K562 (cell line): Measurements from ENCODE around the gene RBM26. TPM values are rescaled to one million over a fixed set of nuclear protein-coding genes. Genes with fewer than 3 reads are reported as not detected.

Experiments used
- ATAC-seq: fragments of 200-7000 bp; cut with Tn5 transposase; 3 replicates; pipeline ENCODE4 v1.9.1; 2020; ENCODE audit warnings: moderate library complexity
- BruUV-seq: library from RNA; stranded (reverse); fragments of 400-500 nt; replicated peaks from 2 replicates; lab custom pipeline; 2021; lab: Mats Ljungman, UMichigan
- CTCF ChIA-PET: fragments of 300-600 bp; formaldehyde crosslinking; extraction: SDS; loops from one replicate; lab custom pipeline; 2021; ENCODE audit warnings: low intra/inter-chr PET ratio; lab: Yijun Ruan, JAX
- POLR2A ChIA-PET: fragments of 300-600, 350-650 bp; sonication (Branson Sonifier 250); formaldehyde crosslinking; extraction: SDS; loops from one replicate; lab custom pipeline; 2021; ENCODE audit warnings: antibody characterized with exemption, inconsistent platforms; lab: Yijun Ruan, JAX
- DNase-seq, 4 experiments: peaks; one replicate each; pipeline versions ENCODE4 v3.0.0 to v3.0.0-alpha.2; 2011 to 2018; ENCODE audit warnings: low spot score in 3 of 4, mixed read lengths in 3 of 4; ENCODE audit errors: extremely low read depth in 1 of 4
- FAIRE-seq: peaks from 2 replicates; lab custom pipeline; 2011; peaks lifted over from hg19 to GRCh38; lab: Jason Lieb, UNC
- H2AFZ ChIP-seq: 2 replicates; pipeline ENCODE4 v1.6.0; 2011; ENCODE audit warnings: low read depth, low read length, control low read depth, inconsistent platforms
- H3K27ac ChIP-seq: fragments of 200-600 bp; 3 replicates; pipeline ENCODE4 v1.8.0; 2011; ENCODE audit warnings: low read depth, mild to moderate bottlenecking, control low read depth, inconsistent platforms, low read length, moderate library complexity, mixed read lengths; ENCODE audit errors: extremely low read depth
- H3K27me3 ChIP-seq, 2 experiments: fragments of 300-600 bp in 1 of 2; 2 replicates in 1 of 2; 3 replicates in 1 of 2; pipeline versions ENCODE4 v1.6.0 to v1.8.0; 2011; ENCODE audit warnings: inconsistent platforms in 2 of 2, low read length in 2 of 2, mild to moderate bottlenecking in 1 of 2, mixed read lengths in 1 of 2, moderate library complexity in 1 of 2; ENCODE audit not compliant: control insufficient read depth in 2 of 2, insufficient read depth in 2 of 2
- H3K36me3 ChIP-seq: fragments of 300-600 bp; 3 replicates; pipeline ENCODE4 v1.8.0; 2011; ENCODE audit warnings: mild to moderate bottlenecking, low read length, inconsistent platforms; ENCODE audit not compliant: control insufficient read depth, insufficient read depth
- H3K4me1 ChIP-seq, 2 experiments: fragments of 200-600 bp in 1 of 2; replicated peaks in 1 of 2; 2 replicates in 1 of 2; 3 replicates in 1 of 2; pipeline versions ENCODE4 v1.5.1 to v1.8.0; 2011; ENCODE audit warnings: inconsistent platforms in 2 of 2, low read length in 2 of 2, mild to moderate bottlenecking in 1 of 2, mixed read lengths in 1 of 2, moderate library complexity in 1 of 2; ENCODE audit not compliant: control insufficient read depth in 2 of 2, insufficient read depth in 2 of 2
- H3K4me2 ChIP-seq: 2 replicates; pipeline ENCODE4 v1.6.1; 2011; ENCODE audit warnings: low read length, control low read depth, inconsistent platforms, mixed read lengths; ENCODE audit not compliant: insufficient read depth
- H3K4me3 ChIP-seq: fragments of 200-600 bp; sonication (generic), shearing (Covaris generic); 2 replicates; pipeline ENCODE4 v1.5.1; 2016; ENCODE audit warnings: control low read depth, inconsistent platforms
- H3K79me2 ChIP-seq: fragments of 200-600 bp; 3 replicates; pipeline ENCODE4 v1.8.0; 2011; ENCODE audit warnings: low read length, inconsistent platforms; ENCODE audit not compliant: control insufficient read depth, insufficient read depth
- H3K9ac ChIP-seq, 2 experiments: 2 replicates each; pipeline versions ENCODE4 v1.6.0 to v1.6.1; 2011; ENCODE audit warnings: low read depth in 2 of 2, low read length in 2 of 2, control low read depth in 1 of 2, inconsistent platforms in 1 of 2, mild to moderate bottlenecking in 1 of 2, mixed read lengths in 1 of 2; ENCODE audit not compliant: insufficient read depth in 1 of 2
- H3K9me1 ChIP-seq: one replicate; pipeline ENCODE4 v1.6.0; 2011; ENCODE audit warnings: inconsistent platforms, mild to moderate bottlenecking, low read length, moderate library complexity; ENCODE audit not compliant: control insufficient read depth, insufficient read depth
- H3K9me3 ChIP-seq: replicated peaks from 2 replicates; pipeline ENCODE4 v1.5.1; 2011; ENCODE audit warnings: low read depth, low read length, inconsistent platforms; ENCODE audit not compliant: control insufficient read depth, insufficient read depth
- H4K20me1 ChIP-seq: replicated peaks from 2 replicates; pipeline ENCODE4 v1.6.1; 2011; ENCODE audit warnings: low read length, inconsistent platforms, mixed read lengths; ENCODE audit not compliant: control insufficient read depth, insufficient read depth
- ADNP ChIP-seq: fragments of 200-800 bp; sonication (Bioruptor generic); IDR thresholded peaks from 2 replicates; pipeline ENCODE4 v1.6.1; 2016; ENCODE audit warnings: missing genetic modification characterization, missing compliant biosample characterization
- GATA2 ChIP-seq: sonication (generic); formaldehyde crosslinking; IDR thresholded peaks from 2 replicates; pipeline ENCODE4 v1.4.0; 2020; ENCODE audit warnings: mild to moderate bottlenecking, missing genetic modification reagents
- KDM1A ChIP-seq, 2 experiments: fragments of 450-650 bp; IDR thresholded peaks; 2 replicates each; pipeline ENCODE4 v1.6.1; 2016; ENCODE audit warnings: mild to moderate bottlenecking in 2 of 2
- RBM25 ChIP-seq: fragments of 200-400 bp; formaldehyde crosslinking; IDR thresholded peaks from 2 replicates; pipeline ENCODE4 v1.6.1; 2018; ENCODE audit warnings: low read length, low read depth, moderate library complexity; ENCODE audit not compliant: severe bottlenecking
- WGBS: fragments of 100-300 bp; shearing (Covaris generic); methylation state at CpG from one replicate; pipeline ENCODE4 v1.1.6; 2016; ENCODE audit warnings: low coverage, mixed read lengths; ENCODE audit not compliant: insufficient coverage; ENCODE audit errors: missing lambda C conversion rate; 5-methylcytosine and 5-hydroxymethylcytosine counted together
- in situ Hi-C: fragments of 300-500 bp; cut with MboI; formaldehyde crosslinking; loops from 4 replicates; pipeline ENCODE4 v1.15.0; 2018; ENCODE audit warnings: inconsistent platforms, mixed read lengths
- intact Hi-C: fragments of 100-400 bp; cut with micrococcal nuclease; formaldehyde crosslinking; loops from 2 replicates; pipeline ENCODE4 v1.14.2; 2022
- polyA plus RNA-seq, 8 experiments: library from polyadenylated mRNA; depleted of rRNA in 4 of 8; stranded (reverse) in 5 of 8; unstranded in 3 of 8; fragments of >200 nt; fragmentation: Nextera tagmentation in 2 of 8; fragmentation: Illumina TruSeq in 1 of 8; extraction: Ambion mirVana in 2 of 8; extraction: Trizol in 1 of 8; gene quantifications; 2 replicates each; pipeline versions ENCODE4 v1.2.1 to v1.2.3, GENCODE V29; 2011 to 2014; ENCODE audit warnings: inconsistent platforms in 1 of 8, missing spikeins in 1 of 8
- total RNA-seq, 7 experiments: library from RNA; depleted of rRNA in 6 of 7; stranded (reverse); fragments of >200 nt in 6 of 7; fragmentation: Illumina TruSeq in 2 of 7; extraction: Trizol in 2 of 7; gene quantifications; 2 replicates each; pipeline versions ENCODE4 v1.2.1 to v1.2.3, GENCODE V29; 2011 to 2021; ENCODE audit warnings: low replicate concordance in 1 of 7

RBM26 gene
- total and polyA plus RNA-seq, 9 of the 15 experiments (the other 6 are each of a cell fraction or from before 2014, with no cell fraction given): 10.0 to 42.4 (median 26.4) TPM

GRCh38 chr13:79401259-79402070 lies 4.6 kb downstream of the RBM26 start:
- H2AFZ ChIP-seq: no peak overlapping the region
- intact Hi-C loops (no loop called here), in situ Hi-C loops (no loop called here)
- peaks cover 100% of the 10 kb centered on the region for H3K79me2 ChIP-seq
- no peak overlapping the region for H3K9ac ChIP-seq
- H3K36me3 ChIP-seq: peaks cover 59% of the 10 kb centered on the region
- no peaks in the 10 kb centered on the region for H3K9me1 ChIP-seq
- TF ChIP-seq KDM1A (IDR thresholded peaks at IDR 0.05) (0 out of 4 replicates have a peak, but pooled peaks of 1 of the 2 experiments have one; percentile 11), ADNP (tag) (0 out of 2 replicates have a peak, but pooled peaks have one; percentile 17), RBM25 (peak; percentile 14), GATA2 (CRISPR knock-in tag) (no peak)
- H4K20me1 ChIP-seq: peaks cover 12% of the 10 kb centered on the region; the same call in 1 of the 2 replicates
- ChIA-PET CTCF (no interaction called here), POLR2A (interaction anchor here (0.6 kb wide), 1 partner anchor 19 kb away, joined by 3 read pairs; no protein-coding TSS in a partner anchor)
- BruUV-seq: no TSS peak
- H3K4me2 ChIP-seq: no peak overlapping the region; the same call in 1 of the 2 replicates
- H3K4me1 ChIP-seq: peaks cover 0 to 22% of the 10 kb centered on the region in 2 experiments; a peak in 3 of 5 replicates
- DNase-seq (peak in 1 of 4 experiments; percentile 18), ATAC-seq (peak; percentile 19), FAIRE-seq (no peak)
- H3K4me3 ChIP-seq: no peak overlapping the region
- H3K27me3 ChIP-seq: no peaks in the 10 kb centered on the region
- peaks cover 7% of the 10 kb centered on the region for H3K9me3 ChIP-seq
- 27% methylated on average over 2 of the region's 2 CpGs for WGBS
- H3K27ac ChIP-seq: peak overlapping the region; percentile 35; the same call in 1 of the 3 replicates
